NCI-H128 (cell line): ENCODE data around the gene CLMP.

ENCODE experiments used
- DNase-seq: peaks from one replicate; lab custom pipeline; 2025; ENCODE audit not compliant: unreplicated experiment; lab: John Stamatoyannopoulos, UW

The CLMP gene, protein sequence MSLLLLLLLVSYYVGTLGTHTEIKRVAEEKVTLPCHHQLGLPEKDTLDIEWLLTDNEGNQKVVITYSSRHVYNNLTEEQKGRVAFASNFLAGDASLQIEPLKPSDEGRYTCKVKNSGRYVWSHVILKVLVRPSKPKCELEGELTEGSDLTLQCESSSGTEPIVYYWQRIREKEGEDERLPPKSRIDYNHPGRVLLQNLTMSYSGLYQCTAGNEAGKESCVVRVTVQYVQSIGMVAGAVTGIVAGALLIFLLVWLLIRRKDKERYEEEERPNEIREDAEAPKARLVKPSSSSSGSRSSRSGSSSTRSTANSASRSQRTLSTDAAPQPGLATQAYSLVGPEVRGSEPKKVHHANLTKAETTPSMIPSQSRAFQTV

GRCh38 chr11:123195188-123196059 is at the start of gene CLMP:
TSS of gene CLMP (minus strand) at chr11:123195248. CDS start at chr11:123194940, 308 bp downstream.
- DNase-seq = no peak

DNA sequence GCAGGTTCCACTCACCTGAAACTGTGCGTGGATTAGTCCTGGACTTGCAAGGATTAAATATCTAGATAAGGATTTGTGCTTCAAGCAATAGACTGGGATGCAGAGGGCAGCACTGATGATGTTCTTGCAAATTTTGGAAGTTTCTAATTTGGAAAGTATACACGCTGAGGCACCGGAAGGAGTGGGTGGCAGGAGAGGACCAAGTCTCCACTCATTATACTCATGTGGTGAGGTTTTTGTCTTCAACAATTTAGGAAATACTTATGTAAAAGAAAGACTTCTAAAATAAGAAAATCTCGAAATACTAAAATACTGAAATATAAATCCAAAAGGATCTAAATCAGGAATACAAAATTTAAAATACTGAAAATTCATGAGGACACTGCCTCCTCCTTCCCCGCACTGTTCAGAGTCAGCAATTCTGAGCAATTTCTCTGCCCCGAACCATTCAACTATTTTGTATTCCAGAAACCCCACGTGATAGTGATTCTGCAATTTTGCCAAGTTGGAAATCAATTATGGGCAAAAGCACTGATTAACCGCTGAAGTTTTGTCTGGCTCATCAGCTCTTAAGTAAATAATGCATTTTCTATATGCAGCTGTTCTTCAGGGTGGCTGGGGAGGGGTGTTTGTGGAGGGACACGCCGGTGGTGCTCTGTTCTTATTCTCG is 47.0 kb upstream of the CLMP start:
- no peak for DNase-seq

- DNase-seq = no peak
These were observed 46.2 kb upstream of the CLMP start for GRCh38 chr11:123241294-123241693.

DNA sequence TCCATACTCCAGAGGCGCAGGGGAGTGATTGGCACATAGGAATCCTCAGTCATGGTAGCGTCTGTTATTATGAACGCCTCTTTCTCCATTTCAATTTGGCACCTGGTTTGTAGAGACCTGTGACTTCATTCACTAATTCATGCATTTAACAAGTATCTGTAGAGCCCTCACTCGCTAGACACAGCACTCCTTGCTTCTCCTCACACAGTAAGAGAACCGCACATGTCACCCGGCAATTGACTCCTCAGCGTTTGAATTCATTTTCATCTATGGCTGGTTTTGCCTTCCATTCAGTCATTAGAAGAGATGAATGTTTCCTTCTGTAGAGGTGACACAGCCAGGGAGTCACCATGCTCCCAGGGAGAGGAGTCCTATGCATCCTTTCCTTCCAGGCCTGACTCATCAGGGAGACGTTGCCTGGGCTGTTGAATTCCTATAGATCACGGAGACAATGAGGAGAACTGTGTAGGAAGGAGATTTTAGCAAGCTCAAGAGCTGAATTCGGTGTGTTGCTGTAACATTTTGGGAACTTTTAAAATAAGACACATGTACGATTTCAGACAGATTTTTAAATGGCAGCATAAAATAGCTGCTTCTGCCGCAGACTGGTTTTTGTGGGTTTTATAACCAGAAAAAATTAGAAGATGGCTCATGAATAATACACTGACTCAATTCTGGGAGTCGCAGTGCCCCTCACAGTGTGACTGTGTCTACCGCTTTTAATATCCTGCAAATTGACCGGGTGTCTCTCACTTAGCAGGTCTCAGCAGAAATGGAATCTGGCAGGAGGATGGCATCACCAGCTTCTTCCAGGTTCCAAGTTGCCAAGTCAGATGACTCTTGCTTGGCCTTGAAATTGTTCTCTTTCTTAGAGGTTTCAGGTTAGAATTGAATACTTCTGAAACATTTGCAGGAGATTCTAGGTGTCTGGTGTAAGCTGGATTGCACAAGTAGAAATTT is 44.4 kb upstream of the CLMP start:
- no peak for DNase-seq

DNA sequence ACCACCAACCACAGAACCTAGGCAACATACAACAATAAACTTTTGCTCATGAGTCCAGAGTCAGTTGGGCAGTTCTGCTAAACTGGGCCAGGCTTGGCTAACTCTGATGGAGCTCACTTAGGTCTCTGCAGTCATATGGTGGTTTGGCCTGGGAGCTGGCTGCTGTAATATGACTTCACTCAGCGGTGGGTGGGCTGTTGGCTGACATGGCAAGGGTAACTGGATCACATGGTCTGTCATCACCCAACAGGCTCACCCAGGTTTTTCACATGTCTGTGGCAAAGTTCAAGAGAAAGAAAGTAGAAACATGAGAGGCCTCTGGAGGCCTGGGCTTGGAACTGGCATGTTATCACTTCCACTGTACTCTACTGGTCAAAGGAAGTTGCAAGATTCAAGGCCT is 43.2 kb upstream of the CLMP start:
- DNase-seq = no peak

DNA sequence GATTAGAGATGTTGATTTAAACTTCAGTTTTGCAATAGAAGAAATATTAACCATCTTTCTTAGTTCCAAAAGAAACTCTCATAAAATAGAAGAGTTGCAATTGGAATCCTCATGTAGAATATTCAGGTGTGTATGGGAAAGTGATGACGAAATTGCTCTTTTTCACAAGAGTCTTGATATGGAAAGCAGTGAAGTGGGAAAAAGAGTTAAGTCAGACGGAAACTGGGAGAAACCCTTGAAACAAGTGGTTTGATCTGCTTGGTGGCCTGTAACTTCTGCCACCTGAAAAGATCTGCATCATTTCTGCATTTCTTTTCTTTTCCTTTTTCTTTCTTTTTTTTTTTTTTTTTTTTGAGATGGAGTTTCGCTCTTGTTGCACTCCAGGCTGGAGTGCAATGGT is 41.8 kb upstream of the CLMP start:
- no peak for DNase-seq

DNA sequence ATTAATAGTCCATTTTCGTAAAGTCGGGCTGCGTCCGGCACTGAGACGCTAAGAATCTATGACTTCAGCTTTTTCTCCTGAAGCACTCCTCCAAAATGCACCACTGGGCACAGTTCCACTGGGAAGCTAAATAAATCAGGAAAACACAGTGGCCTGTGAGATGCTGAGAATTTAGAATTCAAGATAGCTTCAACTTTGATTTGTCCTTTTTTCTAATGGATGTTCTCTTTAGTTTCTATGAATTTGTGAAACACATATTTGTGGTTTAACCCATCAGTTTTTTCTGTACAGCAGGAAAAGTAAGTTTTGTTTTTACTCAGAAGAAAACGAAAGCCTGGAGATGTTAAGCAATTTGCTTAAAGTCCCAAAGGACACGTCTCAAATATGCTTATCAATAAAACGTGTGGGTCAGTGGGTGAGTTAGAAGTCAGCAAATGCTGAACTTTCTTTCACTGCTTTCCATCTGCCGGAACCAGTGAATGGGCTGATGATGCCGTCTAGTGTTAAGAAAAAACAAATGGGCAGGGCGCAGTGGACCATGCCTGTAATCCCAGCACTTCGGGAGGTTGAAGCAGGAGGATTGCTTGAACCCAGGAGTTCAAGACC is 40.7 kb upstream of the CLMP start:
- DNase-seq = no peak

DNA sequence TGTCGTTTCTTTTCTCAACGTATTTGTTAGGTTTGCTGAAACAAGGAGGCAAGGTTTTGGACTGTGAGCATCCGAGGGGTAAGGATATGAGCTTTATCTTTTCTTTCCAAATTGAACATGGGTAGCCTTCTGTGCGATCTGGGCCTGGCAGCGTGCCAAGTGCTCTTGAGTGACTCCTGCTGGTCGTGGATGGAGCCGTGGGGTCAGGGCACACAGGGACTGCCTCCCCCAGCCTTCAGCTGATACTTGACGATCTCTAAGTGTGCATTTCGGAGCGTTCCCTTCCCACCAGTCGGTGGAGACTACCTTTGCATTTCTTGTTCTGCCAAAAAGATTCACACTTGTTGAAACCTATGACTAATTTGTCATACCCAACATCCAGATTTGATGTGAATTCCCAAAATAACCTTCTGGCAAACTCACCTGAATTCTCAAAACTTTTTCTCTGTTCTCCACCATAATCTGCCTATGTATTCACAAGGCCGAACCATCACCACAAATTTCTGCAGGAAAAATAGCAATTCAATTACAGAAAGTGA is 40.1 kb upstream of the CLMP start:
- no peak for DNase-seq

- no peak for DNase-seq
These were observed 38.9 kb upstream of the CLMP start for GRCh38 chr11:123233975-123234334.

GRCh38 chr11:123233280-123233974 is 38.4 kb upstream of the CLMP start:
- no peak for DNase-seq

GRCh38 chr11:123231777-123232176 is 36.7 kb upstream of the CLMP start:
- no peak for DNase-seq

GRCh38 chr11:123231256-123231655 is 36.2 kb upstream of the CLMP start:
- DNase-seq = no peak

DNA sequence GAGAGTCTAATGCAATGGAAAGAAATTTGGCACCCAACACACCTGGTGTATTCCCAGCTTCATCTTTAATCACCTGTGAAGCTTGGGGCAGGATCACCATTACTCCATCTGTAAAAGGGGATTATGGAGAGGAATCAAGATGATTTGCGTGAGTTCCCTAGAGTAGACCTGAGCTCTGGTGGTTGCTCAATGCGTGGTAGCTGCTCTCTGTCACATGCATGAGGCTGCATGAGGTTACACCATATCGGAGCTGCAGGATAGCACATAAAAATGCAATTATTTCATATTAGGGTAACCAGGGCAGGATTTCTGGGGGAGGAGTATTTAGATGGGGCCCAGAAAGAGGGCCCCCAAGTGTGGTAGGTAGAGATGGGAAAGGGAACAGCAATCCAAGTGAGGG is 35.3 kb upstream of the CLMP start:
- no peak for DNase-seq

DNA sequence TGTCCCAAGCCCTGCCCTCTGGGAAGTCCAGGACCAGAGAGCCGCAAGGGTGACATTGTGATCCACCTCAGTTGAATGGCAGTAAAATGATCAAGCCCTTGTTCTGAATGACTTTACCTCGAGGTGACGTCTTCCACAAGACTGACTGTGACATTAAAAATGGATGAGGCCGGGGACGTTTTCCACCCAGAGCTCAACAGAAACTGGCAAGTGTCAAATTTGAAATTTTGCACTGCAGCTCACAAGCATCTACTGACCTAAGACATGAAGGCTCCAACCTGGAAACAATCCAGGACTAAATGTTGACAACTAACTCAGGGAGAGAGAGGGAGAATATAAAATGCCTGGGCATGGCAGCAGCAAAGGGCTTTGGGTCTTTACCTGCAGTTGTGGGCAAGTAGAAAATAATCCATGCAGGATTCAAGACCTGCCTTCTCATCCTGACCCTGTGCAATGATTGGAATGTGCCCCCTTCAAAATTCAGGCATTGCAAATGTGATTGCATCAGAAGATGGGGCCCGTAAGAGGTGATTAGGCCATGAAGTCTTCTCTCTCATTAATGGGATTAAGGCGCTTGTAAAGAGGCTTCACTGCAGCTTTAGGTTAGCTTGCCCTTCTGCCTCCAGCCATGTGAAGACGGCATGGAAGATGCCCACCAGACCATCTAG is 33.6 kb upstream of the CLMP start:
- no peak for DNase-seq

GRCh38 chr11:123227763-123228495 is 32.9 kb upstream of the CLMP start:
- DNase-seq = no peak

DNA sequence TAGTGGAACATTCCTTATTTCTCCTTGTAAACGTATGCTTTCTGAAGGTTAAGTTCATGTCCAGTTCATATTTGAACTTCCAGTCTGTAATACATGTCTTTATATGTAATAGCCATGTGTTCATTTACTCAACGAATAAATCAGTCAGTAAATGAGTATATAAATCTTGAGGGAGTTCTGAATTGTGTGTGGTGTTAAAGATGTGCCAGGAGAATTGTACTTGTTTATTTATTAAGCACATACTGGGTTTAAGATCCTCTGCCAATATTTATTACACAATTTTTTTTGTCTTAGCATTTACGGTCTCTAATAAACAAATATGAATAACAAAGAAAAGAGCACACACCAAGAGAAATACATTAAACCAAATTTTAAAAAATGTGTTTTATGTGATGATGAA is 26.5 kb upstream of the CLMP start:
- no peak for DNase-seq

- DNase-seq = no peak
These were observed 26.1 kb upstream of the CLMP start for GRCh38 chr11:123221096-123221561.

DNA sequence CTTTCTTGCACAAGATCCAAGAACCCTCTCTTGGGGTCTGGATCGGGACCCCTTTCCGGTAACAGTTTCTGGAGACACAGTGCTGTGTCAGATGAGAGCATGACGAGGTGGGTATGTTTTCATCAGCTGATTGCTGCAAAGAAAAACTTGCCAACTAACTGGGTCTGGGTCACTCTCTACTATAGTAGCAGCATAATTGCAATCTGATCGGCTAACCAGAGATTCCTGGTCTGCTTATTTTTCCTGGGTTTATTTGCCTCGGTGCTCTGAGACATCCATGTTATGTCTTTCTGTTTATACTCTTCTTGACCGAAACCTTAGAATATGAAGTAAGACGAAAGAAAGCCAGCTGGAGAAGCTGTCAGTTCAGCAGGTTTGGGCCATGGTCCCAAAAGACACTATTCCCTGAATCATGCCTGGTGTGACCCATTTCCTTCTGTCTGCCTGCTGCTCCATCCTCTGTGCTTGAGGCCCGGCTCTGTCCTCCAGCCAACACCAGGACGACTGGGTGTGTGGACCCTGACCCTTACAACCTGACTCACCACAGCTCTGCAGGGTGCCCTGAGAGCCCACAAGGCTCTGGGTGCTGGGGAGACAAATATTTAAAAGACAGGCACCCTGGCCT is 24.1 kb upstream of the CLMP start:
- DNase-seq = no peak
